K562 (cell line): ENCODE measurements around the gene CRELD2. TPM values are rescaled to one million over a fixed set of nuclear protein-coding genes. Genes with fewer than 3 reads are reported as not detected.
A peak's percentile ranks its signal among the peaks of the same experiment; 100 is the strongest.

Experiments used
- BRD4 ChIP-seq: fragments of 200-600 bp; sonication (generic); IDR thresholded peaks from 2 replicates; pipeline ENCODE4 v1.6.1; 2017; ENCODE audit warnings: inconsistent platforms
- CXXC5 ChIP-seq: fragments of 250-450 bp; sonication (Bioruptor Pico); IDR thresholded peaks from 2 replicates; pipeline ENCODE4 v1.8.0; 2022; ENCODE audit warnings: inconsistent platforms, mild to moderate bottlenecking, moderate library complexity
- ETS1 ChIP-seq: conservative IDR thresholded peaks from 2 replicates; pipeline ENCODE4 v1.6.1; 2011; ENCODE audit warnings: low read depth, mild to moderate bottlenecking, low read length; ENCODE audit not compliant: control insufficient read depth
- HCFC1 ChIP-seq: IDR thresholded peaks from 2 replicates; pipeline ENCODE4 v1.6.1; 2012; ENCODE audit warnings: low read depth, low read length, improper control_type of control experiment
- HINFP ChIP-seq: fragments of 450-650 bp; conservative IDR thresholded peaks from 2 replicates; pipeline ENCODE4 v1.6.1; 2016; ENCODE audit warnings: missing genetic modification characterization, low read depth, mild to moderate bottlenecking, control low read depth, missing compliant biosample characterization
- L3MBTL2 ChIP-seq: fragments of 450-650 bp; IDR thresholded peaks from 2 replicates; pipeline ENCODE4 v1.6.1; 2016; ENCODE audit warnings: mild to moderate bottlenecking, moderate library complexity
- MEIS2 ChIP-seq: fragments of 450-650 bp; IDR thresholded peaks from 2 replicates; pipeline ENCODE4 v1.6.1; 2014; ENCODE audit warnings: mild to moderate bottlenecking; ENCODE audit not compliant: partially characterized antibody
- MITF ChIP-seq: IDR thresholded peaks from 2 replicates; pipeline ENCODE4 v1.6.1; 2014; ENCODE audit warnings: antibody characterized with exemption
- RB1 ChIP-seq: fragments of 450-650 bp; IDR thresholded peaks from 2 replicates; pipeline ENCODE4 v1.6.1; 2017; ENCODE audit warnings: low read depth, mild to moderate bottlenecking
- RBFOX2 ChIP-seq: fragments of 200-400 bp; formaldehyde crosslinking; IDR thresholded peaks from 2 replicates; pipeline ENCODE4 v1.6.1; 2017; ENCODE audit warnings: low read depth, mild to moderate bottlenecking, low read length, moderate library complexity
- SRSF1 ChIP-seq: fragments of 200-400 bp; formaldehyde crosslinking; IDR thresholded peaks from 2 replicates; pipeline ENCODE4 v1.6.1; 2017; ENCODE audit warnings: mild to moderate bottlenecking, low read depth, low read length, moderate library complexity
- STAT5A ChIP-seq: IDR thresholded peaks from 2 replicates; pipeline ENCODE4 v1.6.1; 2012; ENCODE audit warnings: low read length, inconsistent platforms, borderline replicate concordance
- STAT6 ChIP-seq: sonication (generic); formaldehyde crosslinking; IDR thresholded peaks from 2 replicates; pipeline ENCODE4 v1.8.1; 2023; ENCODE audit warnings: mild to moderate bottlenecking, missing genetic modification reagents
- TAL1 ChIP-seq: fragments of 450-650 bp; IDR thresholded peaks from 2 replicates; pipeline ENCODE4 v1.6.1; 2016; ENCODE audit warnings: mild to moderate bottlenecking
- VEZF1 ChIP-seq: fragments of 200-800 bp; sonication (Bioruptor generic); IDR thresholded peaks from 2 replicates; pipeline ENCODE4 v1.6.1; 2017; ENCODE audit warnings: missing genetic modification characterization, missing compliant biosample characterization
- ZFX ChIP-seq: sonication (generic); formaldehyde crosslinking; IDR thresholded peaks from 2 replicates; pipeline ENCODE4 v1.8.0; 2022; ENCODE audit warnings: mild to moderate bottlenecking, missing genetic modification reagents, moderate library complexity
- ZNF143 ChIP-seq: sonication (generic); formaldehyde crosslinking; IDR thresholded peaks from 2 replicates; pipeline ENCODE4 v1.9.0; 2022; ENCODE audit warnings: mild to moderate bottlenecking, missing genetic modification reagents
- ZNF239 ChIP-seq: fragments of 250-450 bp; sonication (Bioruptor Pico); IDR thresholded peaks from 2 replicates; pipeline ENCODE4 v1.4.0; 2020; ENCODE audit warnings: mild to moderate bottlenecking
- ZNF263 ChIP-seq: sonication (generic); formaldehyde crosslinking; IDR thresholded peaks from 2 replicates; pipeline ENCODE4 v1.8.0; 2022; ENCODE audit warnings: mild to moderate bottlenecking, missing genetic modification reagents, borderline replicate concordance
- ZNF586 ChIP-seq: fragments of 450-650 bp; formaldehyde crosslinking; conservative IDR thresholded peaks from 2 replicates; pipeline ENCODE4 v1.4.0; 2020; ENCODE audit warnings: mild to moderate bottlenecking, moderate library complexity
- polyA plus RNA-seq, 8 experiments: library from polyadenylated mRNA; depleted of rRNA in 4 of 8; stranded (reverse) in 5 of 8; unstranded in 3 of 8; fragments of >200 nt; fragmentation: Nextera tagmentation in 2 of 8; fragmentation: Illumina TruSeq in 1 of 8; extraction: Ambion mirVana in 2 of 8; extraction: Trizol in 1 of 8; gene quantifications; 2 replicates each; pipeline versions ENCODE4 v1.2.1 to v1.2.3, GENCODE V29; 2011 to 2014; ENCODE audit warnings: inconsistent platforms in 1 of 8, missing spikeins in 1 of 8
- total RNA-seq, 7 experiments: library from RNA; depleted of rRNA in 6 of 7; stranded (reverse); fragments of >200 nt in 6 of 7; fragmentation: Illumina TruSeq in 2 of 7; extraction: Trizol in 2 of 7; gene quantifications; 2 replicates each; pipeline versions ENCODE4 v1.2.1 to v1.2.3, GENCODE V29; 2011 to 2021; ENCODE audit warnings: low replicate concordance in 1 of 7

CRELD2 gene
- total and polyA plus RNA-seq, 9 of the 15 experiments (the other 6 are each of a cell fraction or from before 2014, with no cell fraction given): 0.96 to 25.3 (median 8.8) TPM

GRCh38 chr22:49962012-49962750 lies 43.7 kb downstream of the CRELD2 start (continued):
- TF ChIP-seq HCFC1 (no peak), ETS1 (no peak), TAL1 (no peak), L3MBTL2 (peak; percentile 33; the same call in 1 of the 2 replicates), ZNF143 (CRISPR knock-in tag) (no peak), CXXC5 (peak; percentile 29; the same call in 1 of the 2 replicates), ZNF586 (CRISPR knock-in tag) (no peak), SRSF1 (no peak), RBFOX2 (peak; percentile 4; the same call in 1 of the 2 replicates), RB1 (no peak), MITF (peak; percentile 60; the same call in 1 of the 2 replicates), HINFP (no peak), BRD4 (no peak; the same call in 1 of the 2 replicates), STAT5A (no peak), STAT6 (no peak), ZNF239 (CRISPR knock-in tag) (no peak), VEZF1 (CRISPR knock-in tag) (peak; percentile 97), MEIS2 (no peak), ZNF263 (CRISPR knock-in tag) (no peak), ZFX (CRISPR knock-in tag) (peak; percentile 70; the same call in 1 of the 2 replicates)
